Activated naive CD4-positive, alpha-beta T cell treated with anti-CD3 and anti-CD28 coated beads for 36 hours (primary cell): ENCODE results near the gene RESF1. TPM values are rescaled to one million over a fixed set of nuclear protein-coding genes. Genes with fewer than 3 reads are reported as not detected.
"Not testable (repeated sequence)": the region's sequence is repeated elsewhere in the genome, so short reads cannot be mapped to it uniquely, and the experiment has no call there.

Experiments used
- CTCF ChIA-PET: fragments of 350-600 bp; sonication (Branson Sonifier 250); formaldehyde crosslinking; loops from one replicate; lab custom pipeline; 2021; ENCODE audit warnings: antibody characterized with exemption; lab: Charles Lee
- DNase-seq: peaks from one replicate; pipeline ENCODE4 v3.0.0-alpha.2; 2020
- H3K27ac Mint-ChIP-seq: one replicate; pipeline ENCODE4 v1.8.0; 2021; ENCODE audit warnings: mild to moderate bottlenecking, mixed read lengths
- H3K27me3 Mint-ChIP-seq: one replicate; pipeline ENCODE4 v1.8.0; 2021; ENCODE audit warnings: low read depth, mixed read lengths
- H3K36me3 Mint-ChIP-seq: one replicate; pipeline ENCODE4 v1.8.0; 2021; ENCODE audit warnings: low read depth, mixed read lengths
- H3K4me1 Mint-ChIP-seq: one replicate; pipeline ENCODE4 v1.8.0; 2021; ENCODE audit warnings: low read depth, mixed read lengths
- H3K4me3 Mint-ChIP-seq: one replicate; pipeline ENCODE4 v1.8.0; 2021; ENCODE audit warnings: mild to moderate bottlenecking, moderate library complexity, mixed read lengths
- H3K9me3 Mint-ChIP-seq: one replicate; pipeline ENCODE4 v1.8.0; 2021; ENCODE audit warnings: mixed read lengths
- intact Hi-C: fragments of 100-400 bp; cut with micrococcal nuclease; formaldehyde crosslinking; loops from one replicate; pipeline ENCODE4 v1.15.1; 2023
- total RNA-seq, 2 experiments: library from RNA; stranded (reverse); gene quantifications; one replicate each; pipeline ENCODE4 v1.2.3, GENCODE V29; 2021

RESF1 gene
- total RNA-seq, 2 experiments from 2014 or later = 65.6 to 73.5 TPM

- intact Hi-C loops = no loop called here
- no peaks in the 10 kb centered on the region for H3K27me3 Mint-ChIP-seq
- H3K27ac Mint-ChIP-seq = no peak overlapping the region
- peaks cover 35% of the 10 kb centered on the region for H3K36me3 Mint-ChIP-seq
- H3K4me3 Mint-ChIP-seq = no peak overlapping the region
- H3K4me1 Mint-ChIP-seq = peaks cover 26% of the 10 kb centered on the region
- CTCF ChIA-PET = no interaction called here
- peaks cover 34% of the 10 kb centered on the region for H3K9me3 Mint-ChIP-seq
- DNase-seq = no peak
Measured at GRCh38 chr12:31947971-31948370, 11.2 kb upstream of the RESF1 start.

- H3K36me3 Mint-ChIP-seq = peaks cover 31% of the 10 kb centered on the region
- H3K4me3 Mint-ChIP-seq, DNase-seq, intact Hi-C loops, H3K27ac Mint-ChIP-seq, H3K27me3 Mint-ChIP-seq, CTCF ChIA-PET: not testable (repeated sequence)
- H3K9me3 Mint-ChIP-seq = peaks cover 32% of the 10 kb centered on the region
- H3K4me1 Mint-ChIP-seq = peaks cover 26% of the 10 kb centered on the region
Measured at GRCh38 chr12:31948697-31949359, 10.4 kb upstream of the RESF1 start.

GRCh38 chr12:31950088-31950487, 9.1 kb upstream of the RESF1 start:
- peaks cover 23% of the 10 kb centered on the region for H3K36me3 Mint-ChIP-seq
- intact Hi-C loops = loop anchor here (2.0 to 5.0 kb wide), 2 partner anchors 21 to 203 kb away; no protein-coding TSS in a partner anchor
- no peak overlapping the region for H3K27ac Mint-ChIP-seq
- DNase-seq = no peak
- H3K4me3 Mint-ChIP-seq = no peak overlapping the region
- peaks cover 23% of the 10 kb centered on the region for H3K9me3 Mint-ChIP-seq
- H3K27me3 Mint-ChIP-seq = no peaks in the 10 kb centered on the region
- CTCF ChIA-PET = interaction anchor here (0.6 to 1.3 kb wide), 5 partner anchors 8 to 637 kb away, joined by 3 to 4 read pairs (median 3); no protein-coding TSS in a partner anchor
- H3K4me1 Mint-ChIP-seq = peaks cover 31% of the 10 kb centered on the region

GRCh38 chr12:31950492-31950891, 8.7 kb upstream of the RESF1 start:
- CTCF ChIA-PET = interaction anchor here (0.6 to 1.3 kb wide), 5 partner anchors 8 to 637 kb away, joined by 3 to 4 read pairs (median 3); no protein-coding TSS in a partner anchor
- H3K4me3 Mint-ChIP-seq = no peak overlapping the region

GRCh38 chr12:31951008-31951407, 8.2 kb upstream of the RESF1 start:
- no peaks in the 10 kb centered on the region for H3K27me3 Mint-ChIP-seq
- H3K4me1 Mint-ChIP-seq = peaks cover 39% of the 10 kb centered on the region
- DNase-seq = peak; percentile 63
- CTCF ChIA-PET = interaction anchor here (0.8 kb wide), 1 partner anchor 269 kb away, joined by 3 read pairs; no protein-coding TSS in a partner anchor
- H3K27ac Mint-ChIP-seq = peak overlapping the region; percentile 68
- H3K36me3 Mint-ChIP-seq = peaks cover 27% of the 10 kb centered on the region
- no peak overlapping the region for H3K4me3 Mint-ChIP-seq
- H3K9me3 Mint-ChIP-seq = peaks cover 23% of the 10 kb centered on the region
- intact Hi-C loops = loop anchor here (1.0 to 5.0 kb wide), 5 partner anchors 22 to 204 kb away; no protein-coding TSS in a partner anchor

More at GRCh38 chr12:31950492-31950891, 8.7 kb upstream of the RESF1 start:
- Mint-ChIP-seq H3K36me3 (peaks cover 24% of the 10 kb centered on the region), H3K27me3 (no peaks in the 10 kb centered on the region), H3K4me1 (peaks cover 35% of the 10 kb centered on the region), H3K27ac (peak overlapping the region; percentile 68), H3K9me3 (peaks cover 23% of the 10 kb centered on the region)
- no peak for DNase-seq
- intact Hi-C loops = loop anchor here (2.0 to 5.0 kb wide), 2 partner anchors 22 to 203 kb away; no protein-coding TSS in a partner anchor

GRCh38 chr12:31951939-31952338, 7.3 kb upstream of the RESF1 start:
- Mint-ChIP-seq H3K4me1 (peaks cover 46% of the 10 kb centered on the region), H3K27me3 (no peaks in the 10 kb centered on the region), H3K36me3 (peaks cover 31% of the 10 kb centered on the region), H3K27ac (peak overlapping the region; percentile 46), H3K9me3 (peaks cover 29% of the 10 kb centered on the region), H3K4me3 (no peak overlapping the region)
- DNase-seq = no peak
- CTCF ChIA-PET = no interaction called here
- intact Hi-C loops = loop anchor here (1.0 to 5.0 kb wide), 5 partner anchors 23 to 205 kb away; no protein-coding TSS in a partner anchor

- no peak for DNase-seq
- Mint-ChIP-seq H3K4me3 (no peak overlapping the region), H3K27me3 (no peaks in the 10 kb centered on the region), H3K9me3 (peaks cover 29% of the 10 kb centered on the region), H3K4me1 (peaks cover 51% of the 10 kb centered on the region), H3K27ac (peak overlapping the region; percentile 46), H3K36me3 (peaks cover 32% of the 10 kb centered on the region)
- CTCF ChIA-PET = no interaction called here
- intact Hi-C loops = loop anchor here (5.0 kb wide), 1 partner anchor 205 kb away; no protein-coding TSS in a partner anchor
Measured at GRCh38 chr12:31952418-31952817, 6.8 kb upstream of the RESF1 start.

- intact Hi-C loops = loop anchor here (5.0 kb wide), 1 partner anchor 208 kb away; no protein-coding TSS in a partner anchor
- Mint-ChIP-seq H3K9me3 (peaks cover 17% of the 10 kb centered on the region), H3K4me3 (no peak overlapping the region), H3K27me3 (no peaks in the 10 kb centered on the region), H3K36me3 (peaks cover 25% of the 10 kb centered on the region), H3K27ac (peak overlapping the region; percentile 68), H3K4me1 (peaks cover 55% of the 10 kb centered on the region)
- DNase-seq = no peak
- CTCF ChIA-PET = no interaction called here
Measured at GRCh38 chr12:31954925-31955858, 4.0 kb upstream of the RESF1 start.

GRCh38 chr12:31958569-31959160, 550 bp upstream of the RESF1 start:
- CTCF ChIA-PET = interaction anchor here (0.6 to 1.3 kb wide), 5 partner anchors 8 to 208 kb away, joined by 3 to 6 read pairs (median 4); no protein-coding TSS in a partner anchor
- Mint-ChIP-seq H3K9me3 (peaks cover 8% of the 10 kb centered on the region), H3K27me3 (no peaks in the 10 kb centered on the region)

GRCh38 chr12:31959701-31960391, 631 bp downstream of the RESF1 start:
- peaks cover 71% of the 10 kb centered on the region for H3K4me1 Mint-ChIP-seq
- CTCF ChIA-PET = interaction anchor here (0.6 to 1.3 kb wide), 11 partner anchors 17 to 706 kb away, joined by 3 to 5 read pairs (median 3); partner anchors contain the start of gene AMN1
- H3K4me3 Mint-ChIP-seq = peak overlapping the region; percentile 94
- peak; percentile 81 for DNase-seq
- H3K36me3 Mint-ChIP-seq = peaks cover 59% of the 10 kb centered on the region
- H3K27ac Mint-ChIP-seq = peak overlapping the region; percentile 99
- peaks cover 14% of the 10 kb centered on the region for H3K9me3 Mint-ChIP-seq
- H3K27me3 Mint-ChIP-seq = no peaks in the 10 kb centered on the region
- intact Hi-C loops = loop anchor here (1.0 to 10.0 kb wide), 16 partner anchors 32 to 755 kb away; partner anchors contain the start of genes AMN1, BICD1 and ETFBKMT

More at GRCh38 chr12:31958569-31959160, 550 bp upstream of the RESF1 start:
- H3K36me3 Mint-ChIP-seq = peaks cover 47% of the 10 kb centered on the region
- peak overlapping the region; percentile 85 for H3K4me3 Mint-ChIP-seq
- peak overlapping the region; percentile 95 for H3K27ac Mint-ChIP-seq
- intact Hi-C loops = loop anchor here (1.0 kb wide), 6 partner anchors 30 to 305 kb away; partner anchors contain the start of gene ETFBKMT
- no peak for DNase-seq
- peaks cover 63% of the 10 kb centered on the region for H3K4me1 Mint-ChIP-seq

GRCh38 chr12:31961137-31961536, 1.9 kb downstream of the RESF1 start:
- H3K9me3 Mint-ChIP-seq = peaks cover 16% of the 10 kb centered on the region
- intact Hi-C loops = loop anchor here (2.0 to 10.0 kb wide), 6 partner anchors 146 to 756 kb away; partner anchors contain the start of gene BICD1
- H3K4me3 Mint-ChIP-seq = peak overlapping the region; percentile 94
- CTCF ChIA-PET = interaction anchor here (0.5 to 1.3 kb wide), 12 partner anchors 16 to 351 kb away, joined by 3 to 10 read pairs (median 3); no protein-coding TSS in a partner anchor
- H3K27me3 Mint-ChIP-seq = no peaks in the 10 kb centered on the region
- peaks cover 72% of the 10 kb centered on the region for H3K4me1 Mint-ChIP-seq
- H3K27ac Mint-ChIP-seq = peak overlapping the region; percentile 99
- peaks cover 66% of the 10 kb centered on the region for H3K36me3 Mint-ChIP-seq
- DNase-seq = no peak
